ENCODE data around the gene HSP90AB1. TPM values are rescaled to one million over a fixed set of nuclear protein-coding genes. Genes with fewer than 3 reads are reported as not detected.

HSP90AB1 gene
- polyA plus RNA-seq, 3 donors, result 119 to 242 (median 145) TPM

GRCh38 chr6:44257025-44257752 lies 10.3 kb downstream of the HSP90AB1 start, which contains the start of gene SLC35B2:
Gene SLC35B2 (minus strand): TSS chr6:44257528. CDS start chr6:44257410, 118 bp downstream.
- peak within 1 kb of the TSS; percentile 57 for H2AFZ ChIP-seq (ENCODE audit: insufficient read depth, low read depth, low read length, poor library complexity, severe bottlenecking)
- H4K20me1 ChIP-seq (ENCODE audit: insufficient read depth, low read length), result peaks cover 94% of the 10 kb centered on the region
- Mint-ChIP-seq H3K27me3 (ENCODE audit: low read depth in 3 of 3) (peaks cover 0 to 6% (median 2%) of the 10 kb centered on the region in 3 donors), H3K27ac (peak within 1 kb of the TSS; percentile 83 to 97 (median 91)), H3K9me3 (no peaks in the 10 kb centered on the region), H3K4me3 (peak within 1 kb of the TSS; percentile 79 to 87), H3K4me1 (peaks cover 58% of the 10 kb centered on the region), H3K36me3 (peaks cover 72 to 77% of the 10 kb centered on the region in 2 donors)
- under 1% methylated on average over 66 of the region's 80 CpGs for WGBS (ENCODE audit: insufficient coverage)
- H3K9me3 ChIP-seq (replicated peaks in 1 of 2; ENCODE audit: control insufficient read depth in 1 of 2, insufficient read depth in 1 of 2, low read length in 2 of 2), result no peaks in the 10 kb centered on the region
- peak within 1 kb of the TSS; percentile 49 to 85 (median 69) for H3K4me3 ChIP-seq (replicated peaks in 1 of 3; ENCODE audit: low read depth in 2 of 3, low read length in 3 of 3)
- peaks cover 70 to 83% of the 10 kb centered on the region in 2 donors for H3K36me3 ChIP-seq (replicated peaks in 1 of 2; ENCODE audit: control insufficient read depth in 1 of 2, insufficient read depth in 2 of 2, low read length in 2 of 2)
- no peaks in the 10 kb centered on the region for H3K27me3 ChIP-seq (ENCODE audit: control insufficient read depth in 2 of 2, insufficient read depth in 2 of 2, low read length in 2 of 2)
- H3K4me2 ChIP-seq (replicated peaks; ENCODE audit: extremely low read depth, low read length, poor library complexity, severe bottlenecking), result peak within 1 kb of the TSS; percentile 99
- peak within 1 kb of the TSS; percentile 66 to 69 for H3K27ac ChIP-seq (ENCODE audit: low read depth in 1 of 2, low read length in 2 of 2)
- intact Hi-C loops (cut with micrococcal nuclease), result loop anchor here (5.0 kb wide), 3 partner anchors 35 to 160 kb away; partner anchors contain the start of gene SLC29A1 (in 2 of the 2)
- H3K9ac ChIP-seq (ENCODE audit: insufficient read depth, low read length, poor library complexity, severe bottlenecking), result peak within 1 kb of the TSS; percentile 77
- H3K79me2 ChIP-seq (ENCODE audit: insufficient read depth, low read length), result peaks cover 25% of the 10 kb centered on the region
- peak; percentile 87 for TF ChIP-seq CTCF (IDR thresholded peaks at IDR 0.05)
- peak; percentile 76 to 90 (median 79) for DNase-seq
- H3K4me1 ChIP-seq (ENCODE audit: control insufficient read depth in 1 of 2, insufficient read depth in 2 of 2, low read length in 2 of 2), result peaks cover 29 to 52% of the 10 kb centered on the region in 2 donors

GRCh38 chr6:44257753-44258324 lies 10.9 kb downstream of the HSP90AB1 start:
- Histone ChIP-seq H3K4me1 (ENCODE audit: control insufficient read depth in 1 of 2, insufficient read depth in 2 of 2, low read length in 2 of 2) (peaks cover 35 to 59% of the 10 kb centered on the region in 2 donors), H3K4me2 (replicated peaks; ENCODE audit: extremely low read depth, low read length, poor library complexity, severe bottlenecking) (peak overlapping the region; percentile 99), H3K79me2 (ENCODE audit: insufficient read depth, low read length) (peaks cover 31% of the 10 kb centered on the region), H3K36me3 (replicated peaks in 1 of 2; ENCODE audit: control insufficient read depth in 1 of 2, insufficient read depth in 2 of 2, low read length in 2 of 2) (peaks cover 68 to 81% of the 10 kb centered on the region in 2 donors), H3K27ac (ENCODE audit: low read depth in 1 of 2, low read length in 2 of 2) (peak overlapping the region; percentile 66 to 69), H3K27me3 (ENCODE audit: control insufficient read depth in 2 of 2, insufficient read depth in 2 of 2, low read length in 2 of 2) (no peaks in the 10 kb centered on the region), H3K4me3 (replicated peaks in 1 of 3; ENCODE audit: low read depth in 2 of 3, low read length in 3 of 3) (peak overlapping the region; percentile 24 to 85 (median 29)), H3K9me3 (replicated peaks in 1 of 2; ENCODE audit: control insufficient read depth in 1 of 2, insufficient read depth in 1 of 2, low read length in 2 of 2) (no peaks in the 10 kb centered on the region), H2AFZ (ENCODE audit: insufficient read depth, low read depth, low read length, poor library complexity, severe bottlenecking) (no peak overlapping the region), H4K20me1 (ENCODE audit: insufficient read depth, low read length) (peaks cover 97% of the 10 kb centered on the region), H3K9ac (ENCODE audit: insufficient read depth, low read length, poor library complexity, severe bottlenecking) (peak overlapping the region; percentile 77)
- 33% methylated on average over 14 of the region's 15 CpGs for WGBS (ENCODE audit: insufficient coverage)
- peak; percentile 56 for TF ChIP-seq CTCF (IDR thresholded peaks at IDR 0.05)
- Mint-ChIP-seq H3K4me1 (peaks cover 64% of the 10 kb centered on the region), H3K9me3 (no peaks in the 10 kb centered on the region), H3K27ac (peak overlapping the region; percentile 83 to 97 (median 91)), H3K27me3 (ENCODE audit: low read depth in 3 of 3) (peaks cover 0 to 6% (median 2%) of the 10 kb centered on the region in 3 donors), H3K36me3 (peaks cover 72 to 77% of the 10 kb centered on the region in 2 donors), H3K4me3 (peak overlapping the region; percentile 79 to 87)
- intact Hi-C loops (cut with micrococcal nuclease), result loop anchor here (5.0 kb wide), 3 partner anchors 36 to 161 kb away; partner anchors contain the start of gene SLC29A1 (in 2 of the 2)
- no peak for DNase-seq

Measured in CD14-positive monocyte (primary cell).